SK-N-SH (cell line): ENCODE data around the gene SOCS7.

Experiments
- CTCF ChIP-seq: fragments of 200-600 bp; sonication (generic); IDR thresholded peaks from 2 replicates; pipeline ENCODE4 v1.6.1; 2017; ENCODE audit warnings: antibody characterized with exemption, mild to moderate bottlenecking, moderate library complexity
- EP300 ChIP-seq, 2 experiments: IDR thresholded peaks; 2 replicates each; pipeline versions ENCODE4 v1.4.0 to v1.6.1; 2012; ENCODE audit warnings: borderline replicate concordance in 1 of 2, low read depth in 1 of 2, low read length in 1 of 2
- FOSL2 ChIP-seq: IDR thresholded peaks from 2 replicates; pipeline ENCODE4 v1.4.0; 2012; ENCODE audit warnings: low read depth, mild to moderate bottlenecking, moderate library complexity, borderline replicate concordance

- TF ChIP-seq FOSL2: no peak
- TF ChIP-seq CTCF: no peak
- TF ChIP-seq EP300 (IDR thresholded peaks at IDR 0.05; ENCODE audit: borderline replicate concordance in 1 of 2, low read depth in 1 of 2, low read length in 1 of 2): no peak
These were observed 78.7 kb downstream of the SOCS7 start for GRCh38 chr17:38430316-38430715.
